ENCODE data around the gene MVP. TPM values are rescaled to one million over a fixed set of nuclear protein-coding genes. Genes with fewer than 3 reads are reported as not detected.
A peak's percentile ranks its signal among the peaks of the same experiment; 100 is the strongest.
"Not testable (repeated sequence)": the region's sequence is repeated elsewhere in the genome, so short reads cannot be mapped to it uniquely, and the experiment has no call there.

Gene MVP
- total RNA-seq, 3 donors from 2014 or later: 80.6 to 86.4 (median 85.8) TPM

DNA sequence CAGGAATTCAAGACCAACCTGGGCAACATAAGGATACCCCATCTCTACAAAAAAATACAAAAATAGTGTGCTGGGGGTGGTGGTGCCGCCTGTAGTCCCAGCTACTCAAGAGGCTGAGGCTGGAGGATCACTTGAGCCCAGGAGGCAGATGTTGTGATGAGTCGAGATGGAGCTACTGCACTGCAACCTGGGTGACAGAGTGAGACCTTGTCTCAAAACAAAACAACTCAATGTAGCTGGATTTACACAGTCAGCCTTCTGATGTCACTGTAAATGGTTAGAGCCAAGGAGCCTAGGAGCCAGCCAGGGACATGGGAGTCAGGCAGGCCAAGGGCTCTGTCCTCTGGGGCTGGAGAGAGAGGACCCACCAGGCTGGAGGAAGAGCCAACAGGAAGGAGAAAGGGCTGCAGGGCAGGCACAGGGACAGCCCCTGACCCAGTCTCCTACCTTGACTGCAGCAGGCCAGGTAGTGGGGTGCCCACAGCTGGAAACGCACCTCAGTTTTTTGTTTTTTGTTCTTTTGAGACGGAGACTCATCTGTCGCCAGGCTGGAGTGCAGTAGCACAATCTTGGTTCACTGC lies 34.3 kb downstream of the MVP start:
- no peaks in the 10 kb centered on the region for H3K9me3 Mint-ChIP-seq
- ATAC-seq: peak in 1 of 2 donors; percentile 25

DNA sequence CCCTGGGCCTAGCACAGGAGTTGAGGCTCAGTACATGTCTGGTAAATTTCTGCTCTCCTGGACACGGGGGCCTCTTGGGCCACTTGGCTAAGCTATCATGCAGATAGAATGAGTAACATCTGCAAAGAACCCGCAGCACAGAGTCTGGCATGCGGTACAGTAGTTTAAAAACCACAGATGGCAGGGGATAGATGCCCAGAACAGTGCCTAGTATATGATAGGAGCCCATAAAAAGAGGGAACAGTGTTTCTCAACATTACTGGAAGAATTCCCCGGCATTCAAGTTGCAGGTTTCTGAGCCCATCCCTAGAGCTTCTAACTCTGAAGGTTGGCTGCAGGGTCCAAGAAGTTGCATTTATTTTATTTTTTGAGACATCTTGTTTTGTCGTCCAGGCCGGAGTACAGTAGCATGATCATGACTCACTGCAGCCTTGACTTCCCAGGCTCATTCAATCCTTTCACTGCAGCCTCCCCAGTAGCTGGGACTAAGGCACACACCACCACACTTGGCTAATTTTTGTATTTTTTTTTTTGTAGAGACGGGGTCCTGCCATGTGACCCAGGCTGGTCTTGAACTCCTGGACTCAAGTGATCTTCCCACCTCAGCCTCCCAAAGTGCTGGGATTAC lies 37.0 kb downstream of the MVP start:
- peaks cover 15% of the 10 kb centered on the region for H3K36me3 Mint-ChIP-seq (ENCODE audit: insufficient read depth)
- no peaks in the 10 kb centered on the region for H3K27me3 Mint-ChIP-seq (ENCODE audit: low read depth)
- DNase-seq: no peak

More for the DNA sequence above, 34.3 kb downstream of the MVP start:
- DNase-seq: no peak
- Mint-ChIP-seq H3K4me3 (no peak overlapping the region), H3K4me1 (ENCODE audit: low read depth) (no peaks in the 10 kb centered on the region), H3K36me3 (ENCODE audit: insufficient read depth) (peaks cover 10% of the 10 kb centered on the region), H3K27me3 (ENCODE audit: low read depth) (no peaks in the 10 kb centered on the region)

DNA sequence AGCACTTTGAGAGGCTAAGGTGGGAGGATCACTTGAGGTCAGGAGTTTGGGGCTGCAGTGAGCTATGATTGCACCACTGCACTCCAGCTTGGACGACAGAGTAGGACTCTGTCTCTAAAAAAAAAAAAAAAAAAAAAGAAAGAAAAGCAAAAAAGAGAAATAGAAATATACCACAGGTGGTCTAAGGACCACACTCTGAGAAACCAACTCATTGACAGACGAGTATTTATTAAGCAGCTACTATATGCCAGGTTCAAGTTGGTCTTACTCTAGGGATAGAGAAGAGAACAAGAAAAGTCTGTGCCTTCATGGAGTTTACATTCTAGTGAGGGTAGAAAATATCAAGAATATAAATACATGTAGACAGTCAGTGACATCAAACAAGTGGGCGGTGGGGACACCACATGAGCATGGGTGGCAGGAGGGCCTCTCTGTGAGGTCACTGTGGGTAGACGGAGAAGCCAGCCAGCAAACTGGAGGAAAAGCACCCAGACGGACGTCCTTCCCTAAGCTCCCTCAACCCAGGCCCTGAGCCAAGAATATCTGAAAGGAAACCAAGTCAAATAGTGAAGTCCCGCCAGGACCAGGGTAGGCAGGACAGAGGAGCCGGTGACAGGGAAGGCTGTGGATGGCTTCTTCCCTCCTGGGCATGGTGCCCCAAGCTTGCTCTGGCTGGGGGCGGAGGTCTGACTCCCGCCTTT lies 38.0 kb downstream of the MVP start:
- no peaks in the 10 kb centered on the region for H3K9me3 Mint-ChIP-seq
- no peak overlapping the region for H3K4me3 Mint-ChIP-seq
- H3K27me3 Mint-ChIP-seq (ENCODE audit: low read depth): no peaks in the 10 kb centered on the region
- ATAC-seq (no peak), DNase-seq (no peak)
- peaks cover 19% of the 10 kb centered on the region for H3K4me1 Mint-ChIP-seq (ENCODE audit: low read depth)
- peaks cover 15% of the 10 kb centered on the region for H3K36me3 Mint-ChIP-seq (ENCODE audit: insufficient read depth)

More for the DNA sequence above, 37.0 kb downstream of the MVP start:
- no peak for ATAC-seq
- no peak overlapping the region for H3K4me3 Mint-ChIP-seq
- H3K4me1 Mint-ChIP-seq (ENCODE audit: low read depth): peaks cover 16% of the 10 kb centered on the region
- H3K9me3 Mint-ChIP-seq: no peaks in the 10 kb centered on the region

DNA sequence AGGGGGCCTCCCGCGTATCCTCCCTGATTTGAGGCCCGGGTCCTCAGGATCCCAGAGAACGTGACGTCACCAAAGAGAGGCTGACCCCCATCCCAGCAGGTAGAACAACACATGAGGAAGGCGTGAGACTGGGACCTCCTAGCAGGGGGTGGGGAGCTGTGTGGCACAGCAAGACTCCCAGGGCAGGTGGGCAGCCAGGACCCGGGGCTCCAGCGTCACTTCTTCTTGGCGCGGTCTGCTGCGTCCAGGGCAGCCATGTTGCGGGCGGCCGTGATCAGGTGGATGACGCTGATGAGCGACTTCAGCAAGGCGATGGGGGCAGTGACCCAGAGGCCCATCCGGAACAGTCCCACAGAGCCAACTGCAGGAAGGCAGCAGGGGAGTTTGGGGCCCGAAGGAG lies 38.7 kb downstream of the MVP start:
- Mint-ChIP-seq H3K4me3 (no peak overlapping the region), H3K27me3 (ENCODE audit: low read depth) (no peaks in the 10 kb centered on the region), H3K4me1 (ENCODE audit: low read depth) (peaks cover 19% of the 10 kb centered on the region)

DNA sequence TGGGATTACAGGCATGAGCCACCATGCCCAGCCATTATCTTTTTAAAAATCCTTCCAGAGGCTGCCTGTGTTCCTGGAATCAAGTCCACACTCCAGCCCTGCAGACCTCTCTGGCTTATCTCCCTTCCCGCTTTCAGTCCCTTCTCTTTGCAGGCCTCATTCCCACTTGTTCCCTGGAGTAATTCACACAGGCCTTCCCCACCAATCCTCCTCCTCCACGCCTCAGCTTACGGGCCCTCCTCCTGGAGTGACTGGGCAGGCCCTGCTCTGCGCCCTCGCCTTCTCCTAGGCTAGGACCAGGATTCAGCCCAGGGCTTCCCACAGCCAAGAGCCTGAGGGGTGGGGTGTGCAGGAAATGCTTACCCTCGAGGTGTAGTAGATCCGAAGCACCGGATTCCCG lies 40.0 kb downstream of the MVP start:
- Mint-ChIP-seq H3K27me3 (ENCODE audit: low read depth) (no peaks in the 10 kb centered on the region), H3K4me3 (no peak overlapping the region), H3K9me3 (no peaks in the 10 kb centered on the region), H3K4me1 (ENCODE audit: low read depth) (peaks cover 19% of the 10 kb centered on the region), H3K36me3 (ENCODE audit: insufficient read depth) (peaks cover 15% of the 10 kb centered on the region)
- ATAC-seq (no peak), DNase-seq (no peak)

More for the DNA sequence above, 38.7 kb downstream of the MVP start:
- ATAC-seq: no peak
- no peak for DNase-seq
- H3K9me3 Mint-ChIP-seq: no peaks in the 10 kb centered on the region
- H3K36me3 Mint-ChIP-seq (ENCODE audit: insufficient read depth): peaks cover 15% of the 10 kb centered on the region

DNA sequence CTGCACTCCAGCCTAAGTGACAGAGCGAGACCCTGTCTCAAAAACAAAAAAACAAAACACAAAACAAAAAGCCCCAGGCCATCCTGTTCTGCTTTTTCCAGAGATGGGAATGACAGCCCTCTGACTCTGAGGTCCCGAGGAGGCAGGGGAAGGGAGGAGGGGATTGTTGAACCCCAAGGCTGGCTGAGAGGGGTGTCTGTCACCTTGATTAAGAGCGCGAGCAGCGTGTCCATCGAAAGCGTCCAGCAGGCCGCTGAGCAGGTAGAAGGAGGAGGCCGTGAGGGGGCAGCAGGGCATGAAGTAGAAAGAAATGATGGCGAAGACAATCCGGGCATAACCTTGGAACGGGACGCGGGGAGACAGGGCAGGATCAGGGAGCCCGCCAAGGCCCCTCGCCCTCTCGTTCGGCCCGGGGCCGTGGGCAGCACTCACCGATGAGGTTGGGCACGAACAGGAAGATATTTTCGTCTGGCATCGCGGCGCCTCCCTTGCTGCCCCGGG lies 42.2 kb downstream of the MVP start:
- no peak for DNase-seq
- Mint-ChIP-seq H3K4me3 (peak overlapping the region; percentile 98), H3K36me3 (ENCODE audit: insufficient read depth) (peaks cover 14% of the 10 kb centered on the region), H3K9me3 (no peaks in the 10 kb centered on the region), H3K27me3 (ENCODE audit: low read depth) (no peaks in the 10 kb centered on the region), H3K4me1 (ENCODE audit: low read depth) (peaks cover 19% of the 10 kb centered on the region)
- no peak for ATAC-seq

DNA sequence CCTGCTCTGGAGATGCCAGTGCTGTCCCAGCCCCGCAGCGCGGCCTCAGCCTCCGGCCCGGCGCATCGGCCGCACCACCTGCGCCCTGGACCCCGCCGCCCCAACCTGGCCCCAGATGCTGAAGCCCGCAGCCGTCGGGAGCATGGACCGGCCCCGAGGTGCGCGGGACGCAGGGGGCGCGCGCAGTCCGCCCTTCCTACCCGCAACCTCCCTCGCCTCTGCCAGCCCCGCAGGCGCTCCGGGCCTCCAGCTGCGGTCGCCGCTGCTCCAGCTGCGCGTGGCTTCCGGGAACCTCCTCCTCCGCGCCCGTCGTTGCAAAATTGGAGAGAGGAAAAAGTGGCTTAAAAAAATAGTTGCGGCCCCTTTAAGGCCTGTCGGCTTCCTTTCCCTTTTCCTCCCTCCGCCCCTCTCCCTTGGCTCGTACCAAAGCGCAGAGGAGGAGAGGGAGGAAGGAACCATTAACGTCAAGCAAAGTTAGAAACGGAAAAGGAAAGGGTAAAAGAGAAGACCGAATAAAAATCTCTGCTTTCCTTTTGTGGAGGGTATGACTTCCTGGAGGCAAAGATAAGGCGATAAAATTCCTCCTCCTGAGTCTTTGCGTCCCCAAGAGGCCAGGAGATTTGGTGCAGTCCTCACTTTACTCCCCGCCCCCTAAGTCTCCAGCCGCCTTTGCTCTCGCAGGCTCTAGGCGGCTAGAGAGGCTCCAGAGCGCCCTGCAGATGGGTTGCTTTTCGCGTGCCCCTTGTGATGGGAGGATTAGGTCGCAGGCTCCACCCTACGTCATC lies 42.8 kb downstream of the MVP start, which contains the start of gene CDIPT:
Gene CDIPT (minus strand): TSS at position 343 of the 785 bp plus-strand sequence. CDS start 369 bp downstream, outside the sequence.
- Mint-ChIP-seq H3K4me3 (peak within 1 kb of the TSS; percentile 98), H3K9me3 (no peaks in the 10 kb centered on the region), H3K4me1 (ENCODE audit: low read depth) (peaks cover 19% of the 10 kb centered on the region), H3K27me3 (ENCODE audit: low read depth) (peaks cover 2% of the 10 kb centered on the region), H3K36me3 (ENCODE audit: insufficient read depth) (peaks cover 14% of the 10 kb centered on the region)
- DNase-seq (peak; percentile 88), ATAC-seq (peak; percentile 99)

DNA sequence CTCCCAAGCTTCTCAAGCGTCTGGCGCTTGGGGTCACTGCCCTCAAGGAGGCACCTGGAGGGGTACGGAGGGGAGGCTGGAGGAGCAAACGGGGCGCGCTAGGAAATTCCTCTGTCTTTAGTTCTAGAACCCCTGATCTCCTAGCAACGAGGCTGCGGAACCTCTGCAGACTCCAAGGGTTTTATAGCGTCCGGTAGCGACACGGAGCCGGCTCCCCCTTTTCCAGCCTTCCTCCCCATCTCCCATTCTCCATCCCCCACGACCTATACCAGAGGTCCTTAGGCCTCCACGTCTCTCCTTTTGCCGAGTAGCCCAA lies 43.4 kb downstream of the MVP start:
- DNase-seq: no peak
- H3K4me3 Mint-ChIP-seq: peak overlapping the region; percentile 98
- peaks cover 2% of the 10 kb centered on the region for H3K27me3 Mint-ChIP-seq (ENCODE audit: low read depth)
- peaks cover 19% of the 10 kb centered on the region for H3K4me1 Mint-ChIP-seq (ENCODE audit: low read depth)
- H3K36me3 Mint-ChIP-seq (ENCODE audit: insufficient read depth): peaks cover 10% of the 10 kb centered on the region
- no peaks in the 10 kb centered on the region for H3K9me3 Mint-ChIP-seq
- ATAC-seq: no peak

DNA sequence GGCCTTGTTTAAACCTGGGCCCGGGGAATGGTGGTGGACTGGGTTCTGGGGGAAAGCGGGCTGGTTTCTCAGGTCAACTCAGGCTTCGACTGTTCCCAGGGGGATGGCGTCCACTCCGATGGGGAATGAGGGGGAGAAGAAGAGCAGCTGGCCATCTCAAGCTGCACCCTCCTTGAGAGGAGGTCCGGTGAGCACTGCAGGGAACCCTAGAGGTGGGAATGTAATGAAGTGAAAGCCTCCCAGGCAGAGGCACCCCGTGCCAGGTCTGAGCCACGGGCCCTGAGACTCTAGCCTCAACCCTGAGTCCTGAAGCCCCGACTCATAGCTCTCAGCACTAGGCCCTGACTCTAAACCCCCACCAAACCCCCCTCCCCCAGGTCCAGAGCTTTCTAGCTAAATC lies 43.9 kb downstream of the MVP start:
- H3K9me3 Mint-ChIP-seq: no peaks in the 10 kb centered on the region
- ATAC-seq: no peak
- H3K4me1 Mint-ChIP-seq (ENCODE audit: low read depth): peaks cover 19% of the 10 kb centered on the region
- H3K4me3 Mint-ChIP-seq: no peak overlapping the region
- peaks cover 8% of the 10 kb centered on the region for H3K36me3 Mint-ChIP-seq (ENCODE audit: insufficient read depth)
- DNase-seq: no peak
- peaks cover 2% of the 10 kb centered on the region for H3K27me3 Mint-ChIP-seq (ENCODE audit: low read depth)

DNA sequence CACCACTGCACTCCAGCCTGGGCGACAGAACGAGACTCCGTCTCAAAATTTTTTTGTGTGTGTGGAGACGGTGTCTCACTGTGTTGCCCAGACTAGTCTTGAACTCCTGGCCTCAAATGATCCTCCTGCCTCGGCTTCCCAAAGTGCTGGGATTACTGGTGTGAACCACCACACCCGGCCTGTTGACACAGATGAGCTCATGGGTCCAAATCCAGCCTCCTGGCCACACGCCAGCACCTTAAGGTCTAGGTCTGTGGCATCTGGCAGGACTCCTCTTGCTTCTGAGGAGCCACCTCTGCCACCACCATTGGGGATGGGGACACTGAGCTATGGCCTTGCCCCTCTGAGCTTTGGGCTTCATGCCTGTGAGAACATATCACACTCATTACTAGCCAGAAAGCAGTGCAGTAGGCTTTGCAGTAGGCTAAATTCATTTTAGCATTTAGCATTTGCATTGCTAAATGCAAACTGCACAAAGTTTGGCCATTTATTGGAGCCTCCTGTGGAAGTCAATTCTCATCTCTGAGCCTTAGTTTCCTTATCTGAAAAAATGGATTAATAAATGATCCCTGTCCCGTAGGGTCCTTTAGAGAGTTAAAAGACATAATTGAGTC lies 48.2 kb downstream of the MVP start:
- Mint-ChIP-seq H3K4me1 (ENCODE audit: low read depth) (no peaks in the 10 kb centered on the region), H3K9me3 (no peaks in the 10 kb centered on the region), H3K36me3 (ENCODE audit: insufficient read depth) (no peaks in the 10 kb centered on the region), H3K4me3 (no peak overlapping the region), H3K27me3 (ENCODE audit: low read depth) (peaks cover 2% of the 10 kb centered on the region)
- DNase-seq: no peak
- ATAC-seq: no peak

DNA sequence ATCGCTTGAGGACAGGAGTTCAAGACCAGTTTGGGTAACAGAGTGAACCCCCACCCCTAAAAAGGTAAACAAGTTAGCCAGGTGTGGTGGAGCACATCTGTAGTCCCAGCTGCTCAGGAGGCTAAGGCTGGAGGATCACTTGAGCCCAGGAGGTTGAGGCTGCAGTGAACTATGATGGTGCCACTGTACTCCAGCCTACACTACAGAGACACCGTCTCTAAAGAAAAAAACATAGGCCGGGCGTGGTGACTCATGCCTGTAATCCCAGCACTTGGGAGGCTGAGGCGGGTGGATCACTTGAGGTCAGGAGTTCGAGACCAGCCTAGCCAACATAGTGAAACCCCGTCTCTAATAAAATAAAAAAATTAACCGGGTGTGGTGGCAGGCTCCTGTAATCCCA lies 48.8 kb downstream of the MVP start:
- H3K4me3 Mint-ChIP-seq; ATAC-seq; H3K9me3 Mint-ChIP-seq; H3K4me1 Mint-ChIP-seq (ENCODE audit: low read depth); H3K27me3 Mint-ChIP-seq (ENCODE audit: low read depth); DNase-seq; H3K36me3 Mint-ChIP-seq (ENCODE audit: insufficient read depth): not testable (repeated sequence)

DNA sequence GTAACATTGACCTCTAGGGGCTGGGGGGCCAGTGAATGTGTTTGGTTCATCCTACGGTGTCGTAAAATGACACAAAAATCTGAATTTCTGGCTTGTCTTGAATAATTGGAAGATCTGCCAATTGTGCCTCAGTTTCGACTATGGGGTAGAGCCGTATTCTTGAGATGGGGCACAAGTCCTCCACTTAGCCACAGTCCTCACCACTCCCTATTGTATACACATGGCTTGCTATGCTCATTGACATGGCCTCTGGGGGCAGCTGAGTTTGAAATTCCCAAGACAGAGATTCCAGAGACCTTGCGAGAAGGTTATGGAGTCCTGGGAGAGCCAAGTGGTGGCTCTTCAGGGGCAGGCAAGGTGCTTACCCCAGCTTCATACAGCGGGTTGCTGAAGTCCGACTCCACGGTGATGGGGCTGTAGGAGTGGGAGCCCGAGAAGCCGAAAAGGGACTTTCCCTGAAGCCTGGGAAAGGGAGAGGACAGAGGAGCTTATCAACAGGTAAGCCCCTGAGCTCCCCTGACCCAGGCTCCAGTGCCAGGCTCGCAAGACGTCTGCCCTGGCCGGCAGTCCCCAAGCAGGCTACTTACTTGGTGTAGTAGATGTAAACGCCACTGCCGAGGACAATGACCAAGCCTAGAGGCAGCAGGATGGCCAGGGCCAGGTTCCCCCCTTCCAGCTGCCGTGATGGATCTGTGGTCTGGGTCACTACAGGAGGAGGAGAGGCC lies 51.7 kb downstream of the MVP start:
- Mint-ChIP-seq H3K36me3 (ENCODE audit: insufficient read depth) (no peaks in the 10 kb centered on the region), H3K4me1 (ENCODE audit: low read depth) (peaks cover 8% of the 10 kb centered on the region), H3K27me3 (ENCODE audit: low read depth) (peaks cover 11% of the 10 kb centered on the region), H3K4me3 (no peak overlapping the region), H3K9me3 (no peaks in the 10 kb centered on the region)
- DNase-seq (no peak), ATAC-seq (no peak)

DNA sequence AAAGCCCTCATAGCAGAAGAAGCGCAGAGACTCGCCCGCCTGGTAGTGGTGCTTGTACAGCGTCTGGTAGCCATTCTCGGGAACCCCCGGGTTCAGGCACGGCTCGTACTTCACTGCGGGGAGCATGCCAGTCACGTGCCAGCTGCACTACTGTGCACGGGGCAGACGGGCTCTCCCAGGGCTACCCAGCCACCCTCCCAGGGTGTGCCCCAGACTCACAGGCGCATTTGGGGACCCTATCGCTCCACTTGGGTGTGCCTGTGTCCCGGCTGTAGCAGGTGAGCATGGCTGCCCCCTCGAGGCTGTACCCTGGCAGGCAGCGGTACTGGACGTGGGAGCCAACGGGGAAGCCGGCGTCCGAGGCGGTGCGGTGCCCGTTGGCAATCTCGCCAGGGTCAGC lies 53.1 kb downstream of the MVP start:
- Mint-ChIP-seq H3K27me3 (ENCODE audit: low read depth) (peaks cover 19% of the 10 kb centered on the region), H3K9me3 (no peaks in the 10 kb centered on the region), H3K36me3 (ENCODE audit: insufficient read depth) (no peaks in the 10 kb centered on the region), H3K4me3 (no peak overlapping the region), H3K4me1 (ENCODE audit: low read depth) (peaks cover 16% of the 10 kb centered on the region)
- no peak for ATAC-seq
- DNase-seq: no peak

Measured in activated T-cell treated with anti-CD3 and anti-CD28 coated beads, Interleukin-2, amount 50 U/mL, for 4 hours (primary cell).